Uterus (tissue), 4 donors: Measurements from ENCODE around the gene LRRIQ3. TPM values are rescaled to one million over a fixed set of nuclear protein-coding genes. Genes with fewer than 3 reads are reported as not detected.

Experiments used
- DNase-seq, 2 donors: peaks; one replicate each; pipeline ENCODE4 v3.0.0-alpha.2; 2019 to 2020
- H3K27ac ChIP-seq, 2 donors: fragments of 200-600 bp; sonication (generic); 1 replicate in 1 of 2; 2 replicates in 1 of 2; pipeline ENCODE4 v1.5.1; 2016 to 2018
- H3K27me3 ChIP-seq, 2 donors: fragments of 200-600 bp; sonication (generic); one replicate each; pipeline ENCODE4 v1.5.1; 2018 to 2019; ENCODE audit warnings: control low read depth in 1 of 2
- H3K36me3 ChIP-seq, 2 donors: fragments of 200-600 bp; sonication (generic); one replicate each; pipeline ENCODE4 v1.5.1; 2019; ENCODE audit warnings: control low read depth in 1 of 2
- H3K4me1 ChIP-seq, 2 donors: fragments of 200-600 bp; sonication (generic); one replicate each; pipeline ENCODE4 v1.5.1; 2018 to 2019; ENCODE audit warnings: control low read depth in 1 of 2
- H3K4me3 ChIP-seq, 2 donors: fragments of 200-600 bp; sonication (generic); 1 replicate in 1 of 2; 2 replicates in 1 of 2; pipeline ENCODE4 v1.5.1; 2018 to 2019; ENCODE audit warnings: mild to moderate bottlenecking in 1 of 2
- H3K9me3 ChIP-seq, 2 donors: fragments of 200-600 bp; sonication (generic); one replicate each; pipeline ENCODE4 v1.5.1; 2019; ENCODE audit warnings: control low read depth in 1 of 2
- CTCF ChIP-seq, 4 experiments: fragments of 200-600 bp in 2 of 4; fragments of 450-650 bp in 2 of 4; sonication (generic) in 2 of 4; IDR thresholded peaks; one replicate each; pipeline ENCODE4 v1.5.1; 2016 to 2019; ENCODE audit warnings: antibody characterized with exemption in 4 of 4, mild to moderate bottlenecking in 2 of 4, moderate library complexity in 1 of 4
- POLR2A ChIP-seq, 2 donors: fragments of 450-650 bp; IDR thresholded peaks; one replicate each; pipeline ENCODE4 v1.6.1; 2016; ENCODE audit warnings: antibody characterized with exemption in 2 of 2, mild to moderate bottlenecking in 1 of 2, moderate library complexity in 1 of 2
- intact Hi-C: fragments of 100-400 bp; cut with DNase I; formaldehyde crosslinking; loops from one replicate; pipeline ENCODE4 v1.15.1; 2023; ENCODE audit warnings: low total_unique reads
- total RNA-seq, 4 donors: library from RNA; depleted of rRNA in 3 of 4; stranded (reverse); fragments of >200 nt in 3 of 4; gene quantifications; one replicate each; pipeline versions ENCODE4 v1.1.0 to v1.2.4, GENCODE V29; 2014 to 2023
- donor health status: DM: yes; HTN: yes; CAD: no.

LRRIQ3 gene
- total RNA-seq, 4 donors from 2014 or later = 0.49 to 2.6 TPM; not detected in 2

- Histone ChIP-seq H3K4me3 (no peak overlapping the region), H3K4me1 (no peaks in the 10 kb centered on the region), H3K27ac (no peak overlapping the region), H3K36me3 (no peaks in the 10 kb centered on the region), H3K9me3 (no peaks in the 10 kb centered on the region), H3K27me3 (no peaks in the 10 kb centered on the region)
- no peak for DNase-seq
- no peak for TF ChIP-seq POLR2A (IDR thresholded peaks at IDR 0.05)
- no peak for TF ChIP-seq CTCF (IDR thresholded peaks at IDR 0.05)
- intact Hi-C loops = no loop called here
Measured at GRCh38 chr1:74113333-74113732, 84.6 kb downstream of the LRRIQ3 start.

- DNase-seq = no peak
- no peaks in the 10 kb centered on the region for H3K4me1 ChIP-seq
- H3K9me3 ChIP-seq = no peaks in the 10 kb centered on the region
- H3K27ac ChIP-seq = no peak overlapping the region
- no peaks in the 10 kb centered on the region for H3K27me3 ChIP-seq
- intact Hi-C loops = no loop called here
- no peak overlapping the region for H3K4me3 ChIP-seq
- H3K36me3 ChIP-seq = no peaks in the 10 kb centered on the region
- TF ChIP-seq CTCF (IDR thresholded peaks at IDR 0.05) = no peak
- no peak for TF ChIP-seq POLR2A (IDR thresholded peaks at IDR 0.05)
Measured at GRCh38 chr1:74107394-74107793, 90.6 kb downstream of the LRRIQ3 start.

- H3K36me3 ChIP-seq = no peaks in the 10 kb centered on the region
- no peak overlapping the region for H3K4me3 ChIP-seq
- intact Hi-C loops = no loop called here
Measured at GRCh38 chr1:74091371-74091770, 106.6 kb downstream of the LRRIQ3 start.

GRCh38 chr1:74083128-74083527, 114.8 kb downstream of the LRRIQ3 start:
- intact Hi-C loops = no loop called here
- H3K27ac ChIP-seq = no peak overlapping the region

More at GRCh38 chr1:74091371-74091770, 106.6 kb downstream of the LRRIQ3 start:
- Histone ChIP-seq H3K27ac (no peak overlapping the region), H3K27me3 (no peaks in the 10 kb centered on the region), H3K9me3 (no peaks in the 10 kb centered on the region), H3K4me1 (no peaks in the 10 kb centered on the region)
- no peak for TF ChIP-seq POLR2A (IDR thresholded peaks at IDR 0.05)
- no peak for TF ChIP-seq CTCF (IDR thresholded peaks at IDR 0.05)
- DNase-seq = no peak

GRCh38 chr1:74065081-74065480, 132.9 kb downstream of the LRRIQ3 start:
- Histone ChIP-seq H3K27me3 (no peaks in the 10 kb centered on the region), H3K27ac (no peak overlapping the region), H3K4me3 (no peak overlapping the region), H3K4me1 (no peaks in the 10 kb centered on the region), H3K36me3 (no peaks in the 10 kb centered on the region), H3K9me3 (no peaks in the 10 kb centered on the region)
- no peak for TF ChIP-seq POLR2A (IDR thresholded peaks at IDR 0.05)
- no peak for TF ChIP-seq CTCF (IDR thresholded peaks at IDR 0.05)
- DNase-seq = no peak
- intact Hi-C loops = no loop called here

More at GRCh38 chr1:74083128-74083527, 114.8 kb downstream of the LRRIQ3 start:
- Histone ChIP-seq H3K36me3 (no peaks in the 10 kb centered on the region), H3K4me3 (no peak overlapping the region), H3K4me1 (no peaks in the 10 kb centered on the region), H3K27me3 (no peaks in the 10 kb centered on the region), H3K9me3 (no peaks in the 10 kb centered on the region)
- TF ChIP-seq POLR2A (IDR thresholded peaks at IDR 0.05) (no peak), CTCF (IDR thresholded peaks at IDR 0.05) (no peak)
- no peak for DNase-seq
